NT2/D1 (cell line): ENCODE results near the gene ITSN1.

Source experiments
- DNase-seq: peaks from one replicate; pipeline ENCODE4 v3.0.0-alpha.2; 2011; ENCODE audit warnings: low read depth, low spot score
- H3K27me3 ChIP-seq: 2 replicates; pipeline ENCODE4 v1.6.0; 2011; ENCODE audit warnings: mild to moderate bottlenecking; ENCODE audit not compliant: insufficient read length, insufficient read depth
- H3K36me3 ChIP-seq: 2 replicates; pipeline ENCODE4 v1.6.1; 2011; ENCODE audit warnings: mild to moderate bottlenecking, low read length, mixed read lengths; ENCODE audit not compliant: insufficient read depth, insufficient read length
- H3K4me1 ChIP-seq: 2 replicates; pipeline ENCODE4 v1.5.1; 2011; ENCODE audit not compliant: insufficient read depth, insufficient read length
- H3K4me3 ChIP-seq: 2 replicates; pipeline ENCODE4 v1.5.1; 2011; ENCODE audit warnings: low read depth; ENCODE audit not compliant: insufficient read length
- H3K9ac ChIP-seq: 2 replicates; pipeline ENCODE4 v1.6.0; 2011; ENCODE audit warnings: low read depth; ENCODE audit not compliant: insufficient read length
- H3K9me3 ChIP-seq: 2 replicates; pipeline ENCODE4 v1.5.1; 2011; ENCODE audit warnings: mild to moderate bottlenecking, low read length; ENCODE audit not compliant: insufficient read depth
- SUZ12 ChIP-seq: IDR thresholded peaks from 2 replicates; pipeline ENCODE4 v1.6.1; 2011; ENCODE audit not compliant: insufficient read length, insufficient read depth; ENCODE audit errors: extremely low read depth
- YY1 ChIP-seq: IDR thresholded peaks from 2 replicates; pipeline ENCODE4 v1.6.1; 2011; ENCODE audit not compliant: insufficient read length, insufficient read depth
- ZNF274 ChIP-seq: IDR thresholded peaks from 2 replicates; pipeline ENCODE4 v1.6.1; 2011; ENCODE audit warnings: mild to moderate bottlenecking, low read depth, low read length

Gene ITSN1

GRCh38 chr21:33811167-33812010, 169.1 kb downstream of the ITSN1 start:
- H3K9me3 ChIP-seq: no peaks in the 10 kb centered on the region
- peaks cover 9% of the 10 kb centered on the region for H3K4me1 ChIP-seq
- H3K27me3 ChIP-seq: no peaks in the 10 kb centered on the region
- peaks cover 41% of the 10 kb centered on the region for H3K36me3 ChIP-seq
- H3K4me3 ChIP-seq: no peak overlapping the region
- H3K9ac ChIP-seq: no peak overlapping the region
- DNase-seq: no peak
- TF ChIP-seq SUZ12 (no peak), ZNF274 (no peak), YY1 (no peak)

- TF ChIP-seq YY1 (no peak), SUZ12 (no peak), ZNF274 (no peak)
- peaks cover 62% of the 10 kb centered on the region for H3K36me3 ChIP-seq
- no peak overlapping the region for H3K4me3 ChIP-seq
- no peak for DNase-seq
- no peaks in the 10 kb centered on the region for H3K27me3 ChIP-seq
- no peaks in the 10 kb centered on the region for H3K9me3 ChIP-seq
- peaks cover 9% of the 10 kb centered on the region for H3K4me1 ChIP-seq
- H3K9ac ChIP-seq: no peak overlapping the region
Observed at GRCh38 chr21:33813832-33814365, 171.6 kb downstream of the ITSN1 start.

- no peak for DNase-seq
- no peak overlapping the region for H3K4me3 ChIP-seq
- TF ChIP-seq ZNF274: no peak
- TF ChIP-seq YY1: no peak
- no peak for TF ChIP-seq SUZ12
- peaks cover 72% of the 10 kb centered on the region for H3K36me3 ChIP-seq
- no peak overlapping the region for H3K9ac ChIP-seq
- H3K27me3 ChIP-seq: no peaks in the 10 kb centered on the region
- H3K4me1 ChIP-seq: peaks cover 9% of the 10 kb centered on the region
- no peaks in the 10 kb centered on the region for H3K9me3 ChIP-seq
Observed at GRCh38 chr21:33815143-33815707, 172.9 kb downstream of the ITSN1 start.

- peaks cover 76% of the 10 kb centered on the region for H3K36me3 ChIP-seq
- TF ChIP-seq ZNF274 (no peak), YY1 (no peak), SUZ12 (no peak)
- no peak for DNase-seq
- H3K9me3 ChIP-seq: no peaks in the 10 kb centered on the region
- no peak overlapping the region for H3K4me3 ChIP-seq
- H3K27me3 ChIP-seq: no peaks in the 10 kb centered on the region
- no peak overlapping the region for H3K9ac ChIP-seq
- peaks cover 9% of the 10 kb centered on the region for H3K4me1 ChIP-seq
Observed at GRCh38 chr21:33816174-33816573, 173.9 kb downstream of the ITSN1 start.

- Histone ChIP-seq H3K27me3 (no peaks in the 10 kb centered on the region), H3K4me1 (peaks cover 9% of the 10 kb centered on the region), H3K9me3 (no peaks in the 10 kb centered on the region), H3K36me3 (peaks cover 82% of the 10 kb centered on the region), H3K9ac (no peak overlapping the region), H3K4me3 (no peak overlapping the region)
- TF ChIP-seq YY1 (no peak), ZNF274 (no peak), SUZ12 (no peak)
- DNase-seq: no peak
Observed at GRCh38 chr21:33817138-33817537, 174.8 kb downstream of the ITSN1 start.

GRCh38 chr21:33817663-33818451, 175.6 kb downstream of the ITSN1 start:
- no peaks in the 10 kb centered on the region for H3K9me3 ChIP-seq
- peaks cover 82% of the 10 kb centered on the region for H3K36me3 ChIP-seq

GRCh38 chr21:33820230-33820770, 178.0 kb downstream of the ITSN1 start:
- H3K27me3 ChIP-seq: no peaks in the 10 kb centered on the region
- H3K9me3 ChIP-seq: no peaks in the 10 kb centered on the region
- no peak overlapping the region for H3K9ac ChIP-seq
- no peaks in the 10 kb centered on the region for H3K4me1 ChIP-seq
- no peak for DNase-seq
- peaks cover 75% of the 10 kb centered on the region for H3K36me3 ChIP-seq
- no peak for TF ChIP-seq ZNF274
- TF ChIP-seq SUZ12: no peak
- no peak for TF ChIP-seq YY1
- no peak overlapping the region for H3K4me3 ChIP-seq

More at GRCh38 chr21:33817663-33818451, 175.6 kb downstream of the ITSN1 start:
- no peak for DNase-seq
- no peak overlapping the region for H3K4me3 ChIP-seq
- H3K9ac ChIP-seq: no peak overlapping the region
- no peaks in the 10 kb centered on the region for H3K27me3 ChIP-seq
- TF ChIP-seq SUZ12: no peak
- no peak for TF ChIP-seq YY1
- TF ChIP-seq ZNF274: no peak
- H3K4me1 ChIP-seq: peaks cover 9% of the 10 kb centered on the region
